HUDEP-2 (cell line): Measurements from ENCODE around the gene SNRNP40.
"Not testable (repeated sequence)": the region's sequence is repeated elsewhere in the genome, so short reads cannot be mapped to it uniquely, and the experiment has no call there.

Experiments used
- DNase-seq, 76 experiments: peaks; one replicate each; lab custom pipeline; 2025; ENCODE audit not compliant: unreplicated experiment in 76 of 76; lab: John Stamatoyannopoulos, UW

Gene SNRNP40

GRCh38 chr1:31287791-31288190, 8.8 kb downstream of the SNRNP40 start:
- not testable (repeated sequence) for DNase-seq

- DNase-seq = not testable (repeated sequence)
These were observed 14.2 kb downstream of the SNRNP40 start for GRCh38 chr1:31282426-31282825.

GRCh38 chr1:31273619-31274018, 23.0 kb downstream of the SNRNP40 start:
- DNase-seq = no peak

- no peak for DNase-seq
These were observed 24.2 kb downstream of the SNRNP40 start for GRCh38 chr1:31272369-31272768.

GRCh38 chr1:31266547-31266946, 30.0 kb downstream of the SNRNP40 start:
- DNase-seq = no peak

GRCh38 chr1:31264790-31265386, 31.7 kb downstream of the SNRNP40 start:
- DNase-seq = no peak

GRCh38 chr1:31263408-31263807, 33.2 kb downstream of the SNRNP40 start:
- no peak for DNase-seq

- not testable (repeated sequence) for DNase-seq
These were observed 34.2 kb downstream of the SNRNP40 start for GRCh38 chr1:31262393-31262792.

GRCh38 chr1:31261916-31262315, 34.7 kb downstream of the SNRNP40 start:
- no peak for DNase-seq

- no peak for DNase-seq
These were observed 36.8 kb downstream of the SNRNP40 start for GRCh38 chr1:31259746-31260145.

GRCh38 chr1:31258581-31258980, 38.0 kb downstream of the SNRNP40 start:
- no peak for DNase-seq

GRCh38 chr1:31257213-31257612, 39.4 kb downstream of the SNRNP40 start:
- no peak for DNase-seq

- no peak for DNase-seq
These were observed 46.7 kb downstream of the SNRNP40 start for GRCh38 chr1:31249854-31250253.

- DNase-seq = no peak
These were observed 48.3 kb downstream of the SNRNP40 start for GRCh38 chr1:31248276-31248675.

- no peak for DNase-seq
These were observed 52.3 kb downstream of the SNRNP40 start for GRCh38 chr1:31244326-31244725.

GRCh38 chr1:31243501-31244286, 52.9 kb downstream of the SNRNP40 start:
- no peak for DNase-seq

- no peak for DNase-seq
These were observed 55.3 kb downstream of the SNRNP40 start for GRCh38 chr1:31241321-31241720.

- DNase-seq = no peak
These were observed 56.8 kb downstream of the SNRNP40 start, which contains the start of gene NKAIN1 for GRCh38 chr1:31239653-31240241. NKAIN1 (minus strand) TSS chr1:31239887; CDS start chr1:31239547, 340 bp downstream.

- no peak for DNase-seq
These were observed 57.5 kb downstream of the SNRNP40 start for GRCh38 chr1:31238986-31239613.

GRCh38 chr1:31238612-31238985, 58.0 kb downstream of the SNRNP40 start:
- DNase-seq = no peak

- DNase-seq = no peak
These were observed 61.7 kb downstream of the SNRNP40 start for GRCh38 chr1:31234870-31235269.
